ENCODE data around the gene FCHO2.

The FCHO2 gene

GRCh38 chr5:73037545-73037944, 81.7 kb downstream of the FCHO2 start:
- no peak for DNase-seq

DNA sequence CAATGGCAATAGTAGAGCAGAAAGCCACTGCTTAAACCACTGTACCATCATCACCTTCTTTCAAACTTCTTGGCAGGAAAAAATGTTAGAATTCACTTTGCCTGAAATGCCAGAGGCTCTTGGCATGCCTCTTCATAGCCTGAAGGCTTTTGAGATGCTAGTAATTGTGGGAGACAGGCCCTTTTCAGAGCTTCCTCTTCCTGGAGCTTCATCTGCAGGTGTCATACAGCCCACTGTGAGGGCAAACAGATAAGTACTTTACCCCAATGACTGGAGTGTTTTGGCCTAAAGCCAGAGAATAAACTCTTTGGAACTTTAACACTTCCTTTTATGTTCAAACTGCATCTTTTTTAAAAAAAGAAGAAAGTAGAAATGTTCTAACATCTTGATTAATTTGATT, 83.2 kb downstream of the FCHO2 start:
- no peak for DNase-seq

GRCh38 chr5:73042993-73043392, 87.2 kb downstream of the FCHO2 start:
- DNase-seq, result no peak

DNA sequence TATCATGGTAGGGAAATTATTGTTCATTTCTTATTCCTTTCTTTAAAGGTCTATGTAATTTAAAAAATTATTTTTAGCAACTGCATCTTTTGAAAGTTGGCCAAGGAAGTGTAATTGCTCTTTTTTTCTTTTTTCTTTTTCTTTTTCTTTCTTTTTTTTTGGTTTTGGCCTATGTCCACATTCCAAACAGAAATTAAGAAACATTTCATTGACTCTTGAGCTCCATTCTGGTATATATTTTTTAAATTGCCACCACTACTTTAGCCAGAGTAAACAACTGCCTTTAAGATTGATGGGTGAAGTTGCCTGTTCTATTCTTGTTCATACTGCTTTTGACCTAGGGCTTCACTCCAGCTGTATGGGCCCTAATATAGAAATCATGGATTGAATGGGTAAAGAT, 88.7 kb downstream of the FCHO2 start:
- no peak for DNase-seq

- no peak for DNase-seq
Measured at GRCh38 chr5:73045623-73046022, 89.8 kb downstream of the FCHO2 start.

GRCh38 chr5:73061593-73061992, 105.8 kb downstream of the FCHO2 start:
- DNase-seq, result no peak

DNA sequence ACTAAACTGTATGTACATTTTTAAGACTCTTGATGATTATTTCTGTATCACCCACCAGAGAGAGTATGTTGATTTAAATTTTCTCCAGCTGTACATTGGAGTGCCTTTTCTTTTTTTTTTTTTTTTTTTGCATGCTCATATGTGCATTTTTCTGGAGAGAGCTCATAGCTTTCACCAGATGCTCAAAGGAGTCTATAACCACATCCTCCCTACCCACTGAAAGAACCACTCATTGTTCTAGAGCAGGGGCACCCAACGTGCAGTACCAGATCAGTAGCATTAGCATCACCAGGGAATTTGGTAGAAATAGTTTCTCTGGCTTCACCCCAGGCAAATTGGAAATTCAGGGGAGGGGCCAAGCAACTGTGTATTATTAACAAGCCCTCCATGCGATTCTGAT, 110.6 kb downstream of the FCHO2 start:
- DNase-seq, result no peak

DNA sequence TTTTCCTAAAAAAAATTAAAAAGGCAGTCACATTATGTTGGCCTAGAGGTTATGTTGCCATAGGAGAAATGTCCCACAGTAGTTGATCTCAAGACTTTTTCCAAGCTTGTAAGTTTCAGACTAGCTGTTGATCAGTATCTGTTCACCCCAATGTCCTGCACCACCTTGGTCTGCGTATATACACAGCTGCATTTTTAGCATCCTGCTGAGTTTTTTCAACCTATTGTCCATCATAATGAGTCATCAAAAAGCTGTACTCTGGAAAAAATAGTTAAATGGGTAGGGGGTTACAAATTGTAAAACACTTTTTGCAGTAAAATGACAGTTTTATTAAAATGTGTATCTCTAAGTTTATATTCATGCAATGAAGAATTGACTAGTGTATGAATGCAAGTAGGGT, 111.4 kb downstream of the FCHO2 start:
- DNase-seq, result no peak

DNA sequence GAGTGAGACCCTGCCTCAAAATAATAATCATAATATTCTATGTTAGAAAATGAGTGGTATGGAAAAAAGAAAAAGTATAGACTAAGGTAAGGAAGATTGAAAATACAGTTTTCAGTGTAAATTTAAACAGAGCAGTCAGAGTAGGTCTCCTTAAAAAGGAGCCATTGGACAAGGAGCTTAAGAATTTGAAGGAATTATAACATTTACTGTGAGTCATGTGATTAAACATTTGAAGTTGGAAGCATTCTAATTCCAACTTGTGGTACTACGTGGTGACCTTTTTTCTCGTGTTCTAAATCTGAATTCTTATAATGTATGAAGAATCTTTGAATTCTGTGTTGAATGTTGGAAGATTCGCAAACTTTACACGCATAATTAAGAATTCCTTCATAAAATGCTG, 125.3 kb downstream of the FCHO2 start:
- DNase-seq, result no peak

DNA sequence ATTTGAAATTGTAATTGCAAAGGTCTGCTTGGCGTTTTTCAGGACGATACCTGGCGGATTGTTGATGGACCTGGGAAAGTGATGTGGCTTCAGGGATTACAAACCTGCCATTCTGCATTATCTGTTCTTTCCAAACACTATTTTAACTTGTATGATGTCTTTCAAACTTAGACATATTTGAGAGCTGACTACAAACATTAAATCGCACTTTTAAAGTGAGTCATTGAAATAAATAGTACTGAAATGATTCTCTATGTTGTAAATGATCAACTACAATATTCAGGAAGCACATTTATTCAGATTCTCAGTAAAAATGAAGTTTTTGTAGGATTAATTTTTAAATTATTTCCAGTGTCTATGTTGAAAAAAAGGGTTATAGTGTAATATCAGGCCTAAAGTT, 132.2 kb downstream of the FCHO2 start:
- DNase-seq, result no peak

DNA sequence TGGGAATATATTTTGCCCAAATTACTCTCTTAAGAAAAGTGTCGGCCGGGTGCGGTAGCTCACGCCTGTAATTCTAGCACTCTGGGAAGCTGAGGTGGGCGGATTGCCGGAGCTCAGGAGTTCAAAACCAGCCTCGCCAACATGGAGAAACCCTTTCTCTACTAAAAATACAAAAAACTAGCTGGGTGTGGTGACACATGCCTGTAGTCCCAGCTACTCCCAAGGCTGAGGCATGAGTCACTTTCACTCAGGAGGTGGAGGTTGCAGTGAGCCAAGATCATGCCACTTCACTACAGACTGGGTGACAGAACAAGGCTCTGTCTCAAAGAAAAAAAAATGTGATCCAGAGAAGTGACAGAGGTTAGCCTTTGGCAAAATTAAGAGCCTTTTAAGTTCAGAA, 138.1 kb downstream of the FCHO2 start:
- DNase-seq, result no peak

- no peak for DNase-seq
Measured at GRCh38 chr5:73094415-73094814, 138.6 kb downstream of the FCHO2 start.

- no peak for DNase-seq
Measured at GRCh38 chr5:73095564-73096238, 139.9 kb downstream of the FCHO2 start.

GRCh38 chr5:73096239-73096575, 140.4 kb downstream of the FCHO2 start:
- DNase-seq, result no peak

GRCh38 chr5:73097740-73098139, 141.9 kb downstream of the FCHO2 start:
- DNase-seq, result no peak

- DNase-seq, result no peak
Measured at GRCh38 chr5:73100109-73100508, 144.3 kb downstream of the FCHO2 start.

DNA sequence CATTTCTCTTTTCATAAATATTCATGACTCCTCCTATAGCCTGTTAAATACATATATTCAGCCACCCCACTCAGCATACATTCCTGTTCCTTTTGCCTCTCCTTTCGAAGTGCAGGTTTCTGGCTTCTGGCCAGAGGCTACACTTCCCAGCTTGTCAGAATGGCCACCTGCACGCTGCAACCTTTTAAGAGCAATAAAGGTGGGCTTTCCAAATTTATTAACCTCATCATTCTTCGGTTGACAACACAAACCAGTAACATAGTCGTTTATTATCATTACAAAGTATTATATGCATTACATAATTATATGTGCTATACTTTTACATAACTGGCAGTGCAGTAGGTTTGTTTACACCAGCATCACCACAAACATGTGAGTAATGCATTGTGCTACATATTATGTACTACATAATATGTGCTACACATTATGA, 148.0 kb downstream of the FCHO2 start:
- DNase-seq, result no peak

DNA sequence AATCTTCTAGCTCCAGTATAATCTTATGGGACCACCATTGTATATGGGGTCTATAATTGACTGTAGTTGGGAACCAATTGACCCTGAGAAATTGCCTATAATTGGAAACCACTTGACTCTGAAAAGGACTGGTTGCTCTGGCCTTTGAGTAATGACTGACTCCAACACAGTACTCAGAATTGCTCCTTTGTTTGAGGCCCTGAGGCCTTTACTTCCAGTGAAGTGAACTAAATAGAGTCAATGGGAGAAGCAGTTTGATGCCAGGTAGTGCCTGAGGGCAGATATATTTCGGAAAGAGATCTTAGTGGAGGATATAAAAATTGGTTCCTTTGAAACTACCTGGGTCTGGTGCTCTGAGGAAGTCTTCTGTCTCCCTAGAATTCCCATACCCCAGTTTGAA, 148.5 kb downstream of the FCHO2 start:
- no peak for DNase-seq

DNA sequence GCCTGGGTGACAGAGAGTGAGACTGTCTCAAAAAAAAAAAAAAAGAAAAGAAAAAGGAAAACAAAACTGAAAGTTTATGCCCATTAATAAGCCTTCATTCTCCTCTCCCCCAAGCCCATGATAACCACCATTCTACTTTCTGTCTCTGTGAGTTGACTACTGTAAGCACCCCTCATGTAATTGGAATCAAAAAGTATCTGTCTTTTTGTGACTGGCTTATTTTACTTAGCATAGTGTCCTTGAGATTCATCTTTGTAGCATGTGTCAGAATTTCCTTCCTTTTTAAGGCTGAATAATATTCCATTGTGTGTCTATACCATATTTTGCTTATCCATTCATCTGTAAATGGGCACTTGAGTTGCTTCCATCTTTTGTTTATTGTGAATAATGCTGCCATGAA, 150.5 kb downstream of the FCHO2 start:
- DNase-seq, result no peak

DNA sequence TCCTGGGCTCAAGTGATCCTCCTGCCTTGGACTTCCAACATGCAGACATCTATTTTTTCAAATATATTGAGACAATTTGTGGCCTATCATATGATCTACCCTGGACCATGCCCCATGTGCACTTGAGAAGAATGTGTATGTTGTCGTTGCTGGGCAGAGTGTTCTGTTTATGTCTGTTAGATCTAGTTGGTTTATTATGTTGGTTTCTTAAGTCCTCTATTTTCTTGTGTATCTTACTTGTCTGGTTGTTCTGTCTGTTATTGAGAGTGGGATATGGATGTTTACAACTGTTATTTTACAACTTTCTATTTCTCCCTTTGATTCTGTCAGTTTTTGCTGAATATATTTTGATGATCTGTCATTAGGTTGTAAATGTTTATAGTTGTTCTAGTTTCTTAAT, 154.3 kb downstream of the FCHO2 start:
- DNase-seq, result no peak

DNA sequence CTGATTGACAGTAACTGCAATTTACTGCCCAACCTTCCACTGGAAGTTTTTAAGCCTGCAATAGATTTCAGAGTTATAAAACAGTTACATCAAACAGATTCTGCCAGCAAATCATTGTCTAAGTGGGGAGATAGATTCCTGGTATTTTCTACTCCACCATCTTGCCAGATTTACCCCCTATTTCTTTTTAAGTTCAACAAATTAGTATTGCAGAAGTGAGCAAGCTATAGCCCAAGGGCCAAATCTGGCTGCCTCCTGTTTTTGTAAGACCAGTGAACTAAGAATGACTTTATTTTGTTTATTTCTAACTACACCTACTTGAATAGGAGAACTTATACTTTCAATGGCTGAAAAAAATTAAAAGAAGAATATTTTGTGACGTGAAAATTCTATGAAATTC, 155.7 kb downstream of the FCHO2 start:
- DNase-seq, result no peak

DNA sequence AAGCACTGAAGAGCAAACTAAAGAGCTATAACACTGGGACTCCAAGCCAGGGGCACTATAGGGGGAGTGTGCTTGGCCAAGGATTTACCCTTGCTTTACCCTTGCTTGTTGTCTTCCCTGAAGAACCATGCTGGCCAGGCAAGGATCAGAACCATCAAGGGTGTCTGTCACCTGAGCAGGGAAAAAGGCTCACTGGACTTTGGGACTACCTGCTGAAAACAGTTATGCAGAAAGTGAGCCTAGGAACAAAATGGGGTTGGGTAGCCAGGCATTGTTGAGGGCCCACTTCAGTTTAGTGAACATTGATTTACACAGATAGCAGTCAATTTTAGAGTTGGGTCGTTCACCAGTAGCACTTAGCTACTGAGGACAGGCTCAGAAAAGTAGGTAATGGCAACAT, 156.5 kb downstream of the FCHO2 start:
- DNase-seq, result no peak

DNA sequence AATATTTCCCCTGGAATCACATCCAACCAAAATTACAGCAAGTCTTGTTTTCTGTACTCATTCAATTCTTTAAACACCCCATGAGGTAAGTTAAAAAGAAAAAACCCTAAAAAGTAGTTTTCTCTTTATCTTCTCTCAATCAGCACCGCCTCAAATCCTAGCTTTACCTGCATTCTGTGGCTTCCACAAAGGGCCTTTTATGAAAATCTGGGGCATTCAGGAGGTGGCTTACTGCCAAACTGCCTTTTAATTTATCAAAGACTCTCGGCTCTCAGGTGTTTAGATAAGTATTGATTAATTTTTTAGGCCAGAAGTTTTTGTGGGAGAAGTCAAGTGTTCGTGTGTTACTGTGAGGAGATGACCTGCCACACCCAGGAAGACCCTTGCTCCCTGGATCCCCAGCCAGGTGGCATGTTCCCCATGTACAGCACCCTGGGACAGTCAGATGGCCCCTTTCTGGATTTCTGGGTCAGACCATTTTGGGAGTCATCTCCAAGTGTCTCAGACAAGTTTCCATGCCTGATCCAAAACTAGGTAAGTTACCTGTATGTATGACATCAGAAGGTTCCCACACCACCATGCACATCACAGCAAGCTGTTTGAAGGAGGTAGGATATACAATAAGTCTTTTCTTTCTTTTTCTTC, 158.3 kb downstream of the FCHO2 start:
- DNase-seq, result no peak

GRCh38 chr5:73115399-73116051, 159.7 kb downstream of the FCHO2 start:
- DNase-seq, result no peak

GRCh38 chr5:73116506-73116905, 160.7 kb downstream of the FCHO2 start:
- no peak for DNase-seq

All from right hindlimb (tissue), 1 donor.